ENCODE data around the gene AGAP3.

The AGAP3 gene

DNA sequence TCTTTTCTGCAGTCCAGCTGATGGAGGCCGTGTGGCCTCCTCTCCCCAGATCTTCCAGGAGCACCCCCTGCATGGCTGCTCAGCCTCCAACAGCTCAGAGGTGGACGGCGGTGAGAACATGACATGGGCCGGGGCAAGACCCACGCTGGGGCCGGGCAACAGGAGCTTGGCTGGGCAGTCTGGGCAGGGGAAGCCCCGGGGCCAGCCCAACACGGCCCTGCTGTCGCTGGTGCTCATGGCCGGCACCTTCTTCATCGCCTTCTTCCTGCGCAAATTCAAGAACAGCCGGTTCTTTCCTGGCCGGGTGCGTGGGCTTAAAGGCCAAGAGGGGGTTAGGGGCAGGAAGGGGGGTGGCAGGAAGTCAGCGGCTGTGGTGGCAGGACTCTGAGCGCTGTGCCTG, 12.3 kb upstream of the AGAP3 start:
- in situ Hi-C loops (cut with HindIII; ENCODE audit: low sequenced_read_pairs) = no loop called here

DNA sequence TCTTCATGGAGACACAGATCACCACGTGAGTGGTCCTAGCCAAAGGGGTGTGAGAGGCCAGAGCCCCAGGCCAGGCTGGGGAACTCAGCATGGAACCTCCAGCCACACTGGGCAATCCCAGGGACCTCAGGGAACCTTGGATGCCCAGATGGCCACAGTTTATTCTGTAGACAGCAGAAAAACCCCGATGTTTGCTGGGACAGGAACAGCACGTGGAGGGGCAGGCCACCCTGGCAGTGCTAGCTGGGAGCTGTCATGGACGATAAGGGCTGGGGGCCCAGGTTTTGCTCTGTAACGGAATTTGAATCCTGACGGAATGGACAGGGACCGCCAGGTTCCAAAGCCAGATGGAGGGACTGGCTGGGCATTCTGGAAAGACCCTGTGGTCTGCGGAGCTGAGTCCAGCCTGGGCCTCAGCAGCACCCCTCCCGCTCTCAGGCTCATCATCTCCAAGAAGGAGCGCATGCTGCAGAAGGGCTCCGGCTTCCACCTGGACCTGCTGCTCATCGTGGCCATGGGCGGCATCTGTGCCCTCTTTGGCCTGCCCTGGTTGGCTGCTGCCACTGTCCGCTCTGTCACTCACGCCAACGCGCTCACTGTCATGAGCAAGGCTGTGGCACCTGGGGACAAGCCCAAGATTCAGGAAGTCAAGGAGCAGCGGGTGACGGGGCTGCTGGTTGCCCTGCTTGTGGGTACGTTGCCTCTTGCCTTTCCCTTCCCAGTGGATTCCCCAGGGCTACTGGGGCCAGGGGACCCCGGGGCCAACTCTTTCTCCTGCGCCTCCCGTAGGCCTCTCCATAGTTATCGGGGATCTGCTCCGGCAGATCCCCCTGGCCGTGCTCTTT, 11.2 kb upstream of the AGAP3 start:
- in situ Hi-C loops (cut with HindIII; ENCODE audit: low sequenced_read_pairs) = no loop called here

- in situ Hi-C loops (cut with HindIII; ENCODE audit: low sequenced_read_pairs) = no loop called here
Measured at GRCh38 chr7:151075662-151075971, 10.7 kb upstream of the AGAP3 start.

DNA sequence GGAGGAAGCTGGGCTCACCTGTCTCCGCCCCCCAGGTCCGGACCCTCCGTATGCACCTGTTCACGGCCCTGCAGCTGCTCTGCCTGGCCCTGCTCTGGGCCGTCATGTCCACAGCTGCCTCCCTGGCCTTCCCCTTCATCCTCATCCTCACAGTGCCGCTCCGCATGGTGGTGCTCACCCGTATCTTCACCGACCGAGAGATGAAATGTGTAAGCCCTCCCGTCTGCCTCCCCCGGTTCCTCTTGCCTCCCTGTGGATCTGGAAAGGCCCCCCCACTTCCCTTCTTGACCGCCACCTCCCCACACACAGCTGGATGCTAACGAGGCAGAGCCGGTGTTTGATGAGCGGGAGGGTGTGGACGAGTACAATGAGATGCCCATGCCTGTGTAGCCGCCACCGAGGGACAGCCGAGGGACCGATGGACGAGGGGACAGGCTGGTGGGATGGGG, 10.3 kb upstream of the AGAP3 start:
- in situ Hi-C loops (cut with HindIII; ENCODE audit: low sequenced_read_pairs) = no loop called here

DNA sequence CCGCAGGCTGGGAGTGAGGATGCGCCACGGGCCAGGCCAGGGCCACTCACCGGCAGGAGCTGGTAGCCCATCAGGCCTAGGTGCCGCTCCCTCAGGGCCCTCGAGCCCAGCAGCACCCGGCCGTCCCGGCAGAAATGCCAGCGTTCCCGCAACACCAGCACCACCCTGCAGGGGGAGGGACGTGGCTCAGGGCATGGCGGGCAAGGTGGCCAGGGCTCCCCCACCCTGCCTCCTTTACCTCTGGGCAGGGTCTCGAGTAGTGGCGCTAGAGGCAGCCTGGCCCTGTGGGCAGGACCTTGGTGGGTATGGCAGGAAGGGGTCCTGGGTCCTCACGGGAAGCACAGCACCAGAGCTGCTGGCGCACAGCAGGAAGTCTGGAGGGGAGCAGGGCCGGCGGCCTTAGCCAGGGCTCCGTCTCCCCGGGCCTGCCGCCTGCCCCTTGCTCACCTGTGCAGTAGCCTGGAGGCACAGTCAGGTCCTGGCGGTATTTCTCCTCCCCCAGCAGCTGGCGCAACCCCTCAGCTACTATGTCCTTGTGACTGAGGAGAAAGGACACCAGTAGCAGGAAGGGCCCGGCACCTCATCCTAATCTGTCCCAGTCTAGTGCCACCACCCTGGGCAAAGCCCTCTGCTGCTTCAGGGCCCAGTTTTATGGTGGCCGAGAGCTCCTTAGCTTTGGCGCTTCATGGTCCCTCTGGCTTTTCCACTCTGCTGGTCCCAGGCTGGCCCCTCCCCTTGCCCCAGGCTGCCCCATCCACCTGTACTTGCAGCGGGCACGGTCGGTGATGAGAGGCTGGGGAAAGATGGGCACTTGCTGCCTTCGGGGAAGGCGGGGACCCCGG, 9.2 kb upstream of the AGAP3 start:
- in situ Hi-C loops (cut with HindIII; ENCODE audit: low sequenced_read_pairs) = no loop called here

DNA sequence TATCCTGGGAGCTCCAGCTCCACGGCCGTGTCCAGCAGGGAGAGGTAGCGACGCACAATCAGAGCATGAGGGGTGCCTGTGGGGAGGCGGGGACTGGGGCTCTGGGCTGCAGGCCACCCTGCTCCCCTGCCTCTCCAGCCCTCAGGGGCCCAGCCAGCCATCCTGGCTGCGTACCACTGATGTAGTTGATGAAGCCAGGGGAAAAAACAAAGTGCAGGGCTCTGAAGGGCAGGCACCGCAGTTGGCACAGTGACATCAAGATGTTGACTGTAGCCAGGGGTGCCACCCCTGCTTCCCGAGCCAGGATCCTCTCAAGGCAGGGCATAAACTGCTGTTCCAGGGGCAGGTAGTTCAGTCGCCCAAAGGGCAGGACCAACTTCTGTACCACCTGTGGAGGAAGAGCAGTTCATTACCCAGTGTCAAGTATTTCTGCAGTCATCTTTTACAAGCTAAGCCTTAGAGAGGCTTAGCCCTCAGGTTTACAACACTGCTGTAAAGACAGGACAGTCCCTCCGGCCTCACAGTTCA, 8.5 kb upstream of the AGAP3 start:
- in situ Hi-C loops (cut with HindIII; ENCODE audit: low sequenced_read_pairs) = no loop called here

DNA sequence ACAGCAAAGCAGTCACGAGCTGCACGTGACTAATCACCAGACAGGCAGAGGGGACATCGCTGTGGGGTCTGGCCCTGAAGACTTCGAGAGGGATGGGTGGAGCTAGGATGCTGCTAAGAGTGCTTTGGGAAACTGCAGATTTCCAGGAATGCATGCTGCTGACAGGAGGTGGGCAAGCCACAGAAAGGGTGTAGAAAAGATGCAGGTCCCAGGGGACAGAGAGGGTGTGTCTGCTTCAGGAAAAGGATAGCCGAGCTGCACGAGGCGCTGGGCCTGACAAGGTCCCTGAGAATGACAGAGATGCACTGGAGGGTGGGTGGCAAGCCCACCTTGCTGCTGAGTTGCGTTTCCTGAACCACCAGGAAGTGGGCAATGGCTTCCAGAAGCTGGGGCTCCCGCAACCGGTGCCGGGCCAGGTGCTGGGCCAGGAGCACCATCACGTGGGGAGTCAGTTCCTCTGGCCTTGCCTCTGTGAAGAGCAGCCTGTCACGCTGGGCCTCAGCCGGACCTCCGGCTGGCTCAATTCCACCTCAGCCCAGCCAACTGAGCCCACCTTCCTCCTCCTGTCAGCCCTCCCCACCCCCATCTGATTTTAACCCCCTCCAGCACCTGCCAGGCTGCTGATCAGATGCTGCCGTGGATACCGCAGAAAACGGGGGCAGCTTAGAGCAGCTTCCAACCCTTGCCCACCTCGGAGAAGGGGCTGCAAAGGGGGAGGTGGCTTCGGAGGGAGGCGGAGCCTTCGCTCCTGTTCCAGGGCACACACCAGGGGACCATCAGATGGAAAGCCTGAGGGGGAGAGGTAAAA, 7.8 kb upstream of the AGAP3 start:
- in situ Hi-C loops (cut with HindIII; ENCODE audit: low sequenced_read_pairs) = no loop called here

DNA sequence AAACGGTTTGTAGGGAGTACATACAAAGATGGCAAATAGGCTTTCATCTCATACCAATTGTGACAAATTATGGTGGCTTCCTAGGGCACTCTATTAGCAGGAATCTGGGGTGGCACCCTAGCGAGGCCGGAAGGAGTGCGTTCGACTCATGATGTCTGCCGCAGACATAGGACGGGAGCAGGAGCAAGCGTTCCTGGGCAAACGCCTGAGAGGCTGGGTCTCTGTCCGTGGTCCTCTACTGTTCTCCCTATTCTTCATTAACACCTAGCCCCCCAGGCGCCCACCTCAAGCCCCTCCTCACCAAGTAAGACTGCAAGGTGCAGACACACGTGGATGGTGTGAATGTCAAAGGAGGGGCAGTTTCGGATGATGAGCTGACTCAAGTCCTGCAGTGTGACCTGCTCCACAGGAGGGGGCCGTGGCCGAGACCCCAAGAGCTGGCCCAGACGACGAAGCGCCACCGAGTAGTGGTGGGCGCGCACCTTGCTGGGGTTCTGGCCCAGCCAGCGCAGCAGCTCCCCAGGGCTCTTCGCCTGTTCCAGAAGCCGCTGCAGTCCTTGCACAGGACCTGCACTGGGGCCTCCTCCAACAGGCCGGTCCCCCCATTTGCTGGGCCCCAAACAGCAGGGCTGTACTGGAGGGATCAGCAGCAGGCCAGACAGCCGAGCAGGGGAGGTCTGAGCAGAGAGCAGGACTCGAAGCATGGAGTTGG, 6.9 kb upstream of the AGAP3 start:
- in situ Hi-C loops (cut with HindIII; ENCODE audit: low sequenced_read_pairs) = no loop called here

GRCh38 chr7:151080067-151080521, 6.2 kb upstream of the AGAP3 start:
- in situ Hi-C loops (cut with HindIII; ENCODE audit: low sequenced_read_pairs) = no loop called here

DNA sequence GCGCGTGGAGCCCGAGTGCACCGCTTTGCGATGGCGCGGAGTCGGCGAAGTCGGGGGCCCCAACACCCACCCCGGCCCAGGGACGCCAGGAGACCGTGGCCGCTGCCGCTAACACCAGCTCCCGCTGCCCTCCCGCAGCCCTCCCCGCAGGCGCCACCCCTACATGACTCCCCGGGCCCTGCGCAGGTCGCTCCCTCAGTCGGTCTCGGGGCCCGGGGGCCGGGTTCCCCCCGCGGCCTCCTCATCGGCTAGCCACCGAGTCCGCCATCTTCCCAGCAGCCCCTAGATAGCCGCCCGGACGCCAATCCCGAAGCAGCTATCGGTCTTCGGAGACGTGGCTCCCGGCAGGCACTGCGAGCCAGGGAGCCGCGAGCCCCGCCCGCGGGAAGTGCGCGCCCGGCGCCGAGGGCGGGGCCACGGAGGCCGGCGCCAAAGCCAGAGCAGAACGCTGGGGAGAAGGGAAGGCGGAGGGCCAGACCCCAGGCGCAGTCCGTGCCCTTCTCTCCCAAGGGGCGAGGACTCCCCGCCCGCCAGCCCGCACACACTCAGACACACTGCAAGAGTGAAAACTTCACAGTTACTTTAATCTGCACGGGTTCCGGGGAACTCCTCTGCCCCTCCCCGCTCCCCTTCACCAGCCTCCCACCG, 5.6 kb upstream of the AGAP3 start, which contains the start of gene FASTK:
TSS of gene FASTK (minus strand) at position 288 of the 648 bp plus-strand sequence. CDS start at position 245, 43 bp downstream.
- in situ Hi-C loops (cut with HindIII; ENCODE audit: low sequenced_read_pairs) = no loop called here

- in situ Hi-C loops (cut with HindIII; ENCODE audit: low sequenced_read_pairs) = no loop called here
Measured at GRCh38 chr7:151081170-151082101, 4.8 kb upstream of the AGAP3 start.

DNA sequence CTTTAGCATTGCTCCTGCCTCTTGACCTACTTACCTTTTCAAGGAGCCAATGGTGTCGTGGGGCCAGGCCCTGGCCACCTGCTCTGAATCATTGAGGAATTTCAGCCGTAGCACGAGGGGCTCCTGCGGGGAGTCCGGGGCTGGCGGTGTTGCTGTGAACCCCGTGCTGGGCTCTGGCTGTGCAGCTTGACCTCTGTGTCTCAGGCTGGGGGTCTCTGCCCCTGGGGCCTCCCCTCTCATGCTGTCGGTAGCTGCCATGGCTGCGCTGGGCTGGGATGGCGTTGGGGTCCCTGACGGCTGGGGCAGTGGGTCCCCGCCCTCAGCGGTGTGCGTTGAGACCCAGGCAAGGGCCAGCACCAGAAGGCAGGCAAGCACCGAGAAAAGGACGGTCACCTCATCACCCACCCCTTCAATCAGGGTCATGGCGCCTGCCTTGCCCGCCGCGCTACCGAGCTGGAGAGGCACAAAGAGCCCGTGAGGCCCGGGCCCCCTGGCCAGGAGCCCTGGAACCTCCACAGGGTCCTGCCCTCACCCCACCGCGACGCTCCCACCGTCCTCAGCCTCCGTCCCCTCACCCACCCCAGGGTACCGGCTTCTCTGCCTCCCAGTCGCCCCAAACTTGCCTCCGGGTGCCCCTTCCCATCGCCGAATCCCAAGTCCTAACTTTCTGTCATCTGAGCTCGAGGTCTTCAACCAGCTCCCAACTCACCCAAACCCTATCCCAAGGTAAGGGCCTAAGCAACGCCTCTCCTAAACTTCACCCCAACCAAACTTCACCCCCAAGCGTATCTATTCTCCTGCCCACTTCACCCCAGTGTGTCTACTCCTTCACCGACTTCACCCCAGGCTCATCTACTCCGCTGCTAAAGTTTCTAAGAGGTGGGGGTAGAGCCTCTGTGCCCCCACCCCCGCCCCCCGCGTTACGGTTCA, 3.9 kb upstream of the AGAP3 start:
- in situ Hi-C loops (cut with HindIII; ENCODE audit: low sequenced_read_pairs) = no loop called here

GRCh38 chr7:151083071-151083823, 3.0 kb upstream of the AGAP3 start, which contains the start of gene TMUB1:
TSS of gene TMUB1 (minus strand) at chr7:151083493. CDS start at chr7:151082563, 930 bp downstream.
- in situ Hi-C loops (cut with HindIII; ENCODE audit: low sequenced_read_pairs) = no loop called here

DNA sequence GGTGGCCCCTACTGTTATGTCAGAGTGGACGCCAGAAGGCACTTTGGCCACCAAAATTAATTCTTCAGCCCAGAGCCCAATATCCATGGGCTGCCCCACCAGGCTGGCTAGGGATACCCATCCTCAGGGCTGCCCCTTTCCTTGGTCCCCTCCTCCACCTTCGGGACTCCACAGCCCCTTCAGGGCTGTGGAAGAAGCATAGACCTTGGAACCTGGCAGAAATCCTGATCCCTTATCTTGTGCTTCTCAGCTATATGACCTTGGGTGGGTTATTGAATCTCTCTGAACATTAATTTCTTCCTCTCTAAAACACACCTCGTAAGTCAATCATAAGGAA, 2.5 kb upstream of the AGAP3 start:
- in situ Hi-C loops (cut with HindIII; ENCODE audit: low sequenced_read_pairs) = no loop called here

GRCh38 chr7:151085329-151085690, 965 bp upstream of the AGAP3 start:
- in situ Hi-C loops (cut with HindIII; ENCODE audit: low sequenced_read_pairs) = no loop called here

DNA sequence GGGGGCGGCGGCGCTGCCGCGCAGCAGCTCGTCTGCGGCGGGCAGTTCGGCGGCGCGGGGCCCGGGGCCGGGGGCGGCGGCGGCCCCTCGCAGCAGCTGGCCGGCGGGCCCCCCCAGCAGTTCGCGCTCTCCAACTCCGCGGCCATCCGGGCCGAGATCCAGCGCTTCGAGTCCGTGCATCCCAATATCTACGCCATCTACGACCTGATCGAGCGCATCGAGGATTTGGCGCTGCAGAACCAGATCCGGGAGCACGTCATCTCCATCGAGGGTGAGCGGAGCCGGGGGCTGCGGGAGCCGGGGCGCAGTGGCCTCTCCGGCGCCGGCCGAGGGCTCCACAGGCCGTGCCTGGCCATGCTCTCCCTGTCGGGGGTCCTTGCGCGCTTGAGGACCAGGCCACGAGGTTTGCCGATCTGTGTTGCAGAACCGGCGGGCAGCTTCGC, 548 bp downstream of the AGAP3 start:
- in situ Hi-C loops (cut with HindIII; ENCODE audit: low sequenced_read_pairs) = no loop called here
